Fibroblast of lung (primary cell): Measurements from ENCODE around the gene AGBL4. TPM values are rescaled to one million over a fixed set of nuclear protein-coding genes. Genes with fewer than 3 reads are reported as not detected.

Experiments
- DNase-seq, 2 donors: peaks; one replicate each; pipeline versions ENCODE4 v3.0.0 to v3.0.0-alpha.2; 2010; ENCODE audit warnings: low read depth in 2 of 2
- H2AFZ ChIP-seq: 2 replicates; pipeline ENCODE4 v1.5.1; 2012; ENCODE audit warnings: low read length, control low read depth, inconsistent platforms
- H3K27ac ChIP-seq: 2 replicates; pipeline ENCODE4 v1.5.1; 2011; ENCODE audit warnings: low read length, control low read depth; ENCODE audit not compliant: insufficient read depth
- H3K27me3 ChIP-seq: 2 replicates; pipeline ENCODE4 v1.5.1; 2011; ENCODE audit warnings: mild to moderate bottlenecking, low read length; ENCODE audit not compliant: control insufficient read depth, insufficient read depth
- H3K36me3 ChIP-seq: 2 replicates; pipeline ENCODE4 v1.5.1; 2011; ENCODE audit warnings: low read length; ENCODE audit not compliant: control insufficient read depth, insufficient read depth
- H3K4me1 ChIP-seq: 2 replicates; pipeline ENCODE4 v1.5.1; 2011; ENCODE audit warnings: low read length; ENCODE audit not compliant: control insufficient read depth, insufficient read depth; ENCODE audit errors: extremely low read depth
- H3K4me2 ChIP-seq: 2 replicates; pipeline ENCODE4 v1.5.1; 2011; ENCODE audit warnings: low read length, control low read depth; ENCODE audit not compliant: insufficient read depth; ENCODE audit errors: extremely low read depth
- H3K4me3 ChIP-seq, 4 experiments: fragments of 200-600 bp in 1 of 4; sonication (generic) in 1 of 4; replicated peaks in 1 of 4; 2 replicates each; pipeline ENCODE4 v1.5.1; 2011 to 2016; ENCODE audit warnings: low read length in 4 of 4, low read depth in 3 of 4, mild to moderate bottlenecking in 3 of 4, control low read depth in 2 of 4, inconsistent platforms in 1 of 4, mixed read lengths in 1 of 4; ENCODE audit not compliant: insufficient read depth in 1 of 4; ENCODE audit errors: control extremely low read depth in 1 of 4
- H3K79me2 ChIP-seq: 2 replicates; pipeline ENCODE4 v1.5.1; 2012; ENCODE audit warnings: mild to moderate bottlenecking, low read length, inconsistent platforms; ENCODE audit not compliant: control insufficient read depth, insufficient read depth
- H3K9ac ChIP-seq: 2 replicates; pipeline ENCODE4 v1.5.1; 2011; ENCODE audit warnings: mild to moderate bottlenecking, low read length, control low read depth; ENCODE audit not compliant: insufficient read depth
- H3K9me3 ChIP-seq: 2 replicates; pipeline ENCODE4 v1.5.1; 2012; ENCODE audit warnings: low read depth, low read length; ENCODE audit not compliant: control insufficient read depth, insufficient read depth
- H4K20me1 ChIP-seq: 2 replicates; pipeline ENCODE4 v1.5.1; 2011; ENCODE audit warnings: low read length; ENCODE audit not compliant: control insufficient read depth, insufficient read depth; ENCODE audit errors: extremely low read depth
- EZH2 ChIP-seq: IDR thresholded peaks from 2 replicates; pipeline ENCODE4 v1.5.1; 2012; ENCODE audit warnings: low read length, control low read depth, mild to moderate bottlenecking; ENCODE audit errors: missing control alignments
- polyA plus RNA-seq, 2 donors: library from polyadenylated mRNA; depleted of rRNA in 1 of 2; stranded (reverse) in 1 of 2; unstranded in 1 of 2; fragments of >200 nt; gene quantifications; 2 replicates each; pipeline ENCODE4 v1.2.1, GENCODE V29; 2011 to 2012; ENCODE audit warnings: missing spikeins in 1 of 2
- total RNA-seq: library from RNA; depleted of rRNA; stranded (reverse); fragments of >200 nt; gene quantifications from 2 replicates; pipeline ENCODE4 v1.2.1, GENCODE V29; 2014
- TF ChIP-seq, protein P1 (sequence below), 2 donors: IDR thresholded peaks in 1 of 2; conservative IDR thresholded peaks in 1 of 2; 1 replicate in 1 of 2; 2 replicates in 1 of 2; pipeline ENCODE4 v1.5.1; 2011 to 2012; ENCODE audit warnings: low read length in 2 of 2, control low read depth in 1 of 2, inconsistent platforms in 1 of 2, low read depth in 1 of 2, mild to moderate bottlenecking in 1 of 2

Gene AGBL4
- total and polyA plus RNA-seq, 2 donors (not counting 1 experiment from before 2014, with no cell fraction given) = not detected

DNA sequence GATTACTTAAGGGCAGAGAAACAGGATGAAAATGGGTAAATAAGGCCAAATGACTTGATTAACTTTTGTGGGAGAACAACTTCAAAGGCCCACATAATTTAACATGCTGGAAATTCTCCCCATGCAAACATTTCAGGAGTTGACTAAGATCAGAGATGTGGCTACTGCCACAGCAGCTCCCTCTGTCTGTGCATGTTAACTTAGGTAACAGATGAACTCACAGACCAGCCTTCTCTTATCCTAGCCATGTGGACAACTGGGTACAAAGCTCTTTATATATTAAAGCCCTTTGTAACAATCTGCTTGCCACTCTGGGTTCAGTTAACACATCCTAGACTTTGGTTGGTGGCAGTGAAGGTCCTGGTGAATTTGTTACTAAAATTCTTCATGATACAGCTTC is 1280.3 kb downstream of the AGBL4 start:
- no peaks in the 10 kb centered on the region for H4K20me1 ChIP-seq
- no peaks in the 10 kb centered on the region for H3K9me3 ChIP-seq
- no peak overlapping the region for H3K4me2 ChIP-seq
- H3K79me2 ChIP-seq = no peaks in the 10 kb centered on the region
- no peaks in the 10 kb centered on the region for H3K4me1 ChIP-seq
- no peak for DNase-seq
- no peak overlapping the region for H3K4me3 ChIP-seq
- TF ChIP-seq, protein P1, sequence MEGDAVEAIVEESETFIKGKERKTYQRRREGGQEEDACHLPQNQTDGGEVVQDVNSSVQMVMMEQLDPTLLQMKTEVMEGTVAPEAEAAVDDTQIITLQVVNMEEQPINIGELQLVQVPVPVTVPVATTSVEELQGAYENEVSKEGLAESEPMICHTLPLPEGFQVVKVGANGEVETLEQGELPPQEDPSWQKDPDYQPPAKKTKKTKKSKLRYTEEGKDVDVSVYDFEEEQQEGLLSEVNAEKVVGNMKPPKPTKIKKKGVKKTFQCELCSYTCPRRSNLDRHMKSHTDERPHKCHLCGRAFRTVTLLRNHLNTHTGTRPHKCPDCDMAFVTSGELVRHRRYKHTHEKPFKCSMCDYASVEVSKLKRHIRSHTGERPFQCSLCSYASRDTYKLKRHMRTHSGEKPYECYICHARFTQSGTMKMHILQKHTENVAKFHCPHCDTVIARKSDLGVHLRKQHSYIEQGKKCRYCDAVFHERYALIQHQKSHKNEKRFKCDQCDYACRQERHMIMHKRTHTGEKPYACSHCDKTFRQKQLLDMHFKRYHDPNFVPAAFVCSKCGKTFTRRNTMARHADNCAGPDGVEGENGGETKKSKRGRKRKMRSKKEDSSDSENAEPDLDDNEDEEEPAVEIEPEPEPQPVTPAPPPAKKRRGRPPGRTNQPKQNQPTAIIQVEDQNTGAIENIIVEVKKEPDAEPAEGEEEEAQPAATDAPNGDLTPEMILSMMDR (conservative IDR thresholded peaks at IDR 0.05 in 1 of 2, IDR thresholded peaks at IDR 0.05 in 1 of 2; ENCODE audit: low read depth in 1 of 2, low read length in 2 of 2) = no peak
- no peak for TF ChIP-seq EZH2
- H2AFZ ChIP-seq = no peak overlapping the region
- H3K27ac ChIP-seq = no peak overlapping the region
- no peaks in the 10 kb centered on the region for H3K36me3 ChIP-seq
- no peak overlapping the region for H3K9ac ChIP-seq
- no peaks in the 10 kb centered on the region for H3K27me3 ChIP-seq

DNA sequence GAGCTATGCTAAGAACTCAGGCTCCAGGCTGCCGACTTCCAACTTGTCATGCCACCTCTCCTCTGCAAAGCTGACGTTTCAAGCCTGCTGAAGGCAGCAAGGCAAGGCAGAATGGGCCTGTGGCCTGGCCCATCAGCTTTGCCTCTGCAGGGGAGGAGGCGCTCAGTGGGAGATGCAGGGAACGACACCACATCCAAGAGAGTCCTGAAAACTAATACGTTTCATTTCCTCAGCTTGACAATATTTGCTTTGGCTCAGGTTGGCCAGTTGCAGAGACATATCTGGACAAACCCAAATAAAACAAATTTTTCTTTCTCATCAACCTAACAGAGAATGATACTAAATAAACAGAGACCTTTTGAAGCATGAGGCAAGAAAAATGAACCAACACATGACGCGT is 1282.4 kb downstream of the AGBL4 start:
- no peak overlapping the region for H3K4me3 ChIP-seq
- no peaks in the 10 kb centered on the region for H3K9me3 ChIP-seq
- no peaks in the 10 kb centered on the region for H3K36me3 ChIP-seq
- H3K4me1 ChIP-seq = no peaks in the 10 kb centered on the region
- H3K4me2 ChIP-seq = no peak overlapping the region
- no peaks in the 10 kb centered on the region for H3K79me2 ChIP-seq
- H4K20me1 ChIP-seq = no peaks in the 10 kb centered on the region
- H3K27me3 ChIP-seq = no peaks in the 10 kb centered on the region
- no peak overlapping the region for H2AFZ ChIP-seq
- no peak for TF ChIP-seq EZH2
- TF ChIP-seq, protein P1 (conservative IDR thresholded peaks at IDR 0.05 in 1 of 2, IDR thresholded peaks at IDR 0.05 in 1 of 2; ENCODE audit: low read depth in 1 of 2, low read length in 2 of 2) = no peak
- no peak for DNase-seq
- no peak overlapping the region for H3K27ac ChIP-seq
- H3K9ac ChIP-seq = no peak overlapping the region

DNA sequence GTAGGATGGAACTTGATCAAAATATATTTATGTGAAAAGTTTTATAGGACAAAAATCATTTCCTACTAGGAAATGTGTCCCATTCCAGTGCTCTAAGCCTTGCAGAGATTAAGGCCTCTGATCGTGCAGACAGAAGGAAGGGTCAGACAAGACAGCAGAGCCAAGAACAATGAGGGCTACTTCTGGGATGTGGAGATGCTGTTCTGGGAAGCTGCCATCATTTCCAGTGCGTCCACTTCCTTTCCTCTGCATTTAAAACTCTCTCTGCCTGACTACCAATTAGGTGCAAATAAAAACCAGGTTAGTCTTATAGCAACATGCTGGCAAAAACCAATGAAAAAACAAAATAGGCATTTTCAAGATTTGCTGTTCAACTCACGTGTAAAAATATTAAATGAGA is 1283.1 kb downstream of the AGBL4 start:
- Histone ChIP-seq H3K27me3 (no peaks in the 10 kb centered on the region), H3K36me3 (no peaks in the 10 kb centered on the region), H3K4me1 (no peaks in the 10 kb centered on the region), H3K4me3 (no peak overlapping the region), H4K20me1 (no peaks in the 10 kb centered on the region), H3K27ac (no peak overlapping the region), H2AFZ (no peak overlapping the region), H3K79me2 (no peaks in the 10 kb centered on the region), H3K4me2 (no peak overlapping the region), H3K9ac (no peak overlapping the region), H3K9me3 (no peaks in the 10 kb centered on the region)
- TF ChIP-seq, protein P1 (conservative IDR thresholded peaks at IDR 0.05 in 1 of 2, IDR thresholded peaks at IDR 0.05 in 1 of 2; ENCODE audit: low read depth in 1 of 2, low read length in 2 of 2) = no peak
- TF ChIP-seq EZH2 = no peak
- no peak for DNase-seq
